Smooth muscle cell of the pulmonary artery (primary cell): ENCODE data around the gene RAB8B. TPM values are rescaled to one million over a fixed set of nuclear protein-coding genes. Genes with fewer than 3 reads are reported as not detected.

ENCODE experiments used
- total RNA-seq: library from RNA; depleted of rRNA; stranded (reverse); fragments of >200 nt; gene quantifications from 2 replicates; pipeline ENCODE4 v1.2.3, GENCODE V29; 2014

The RAB8B gene
- total RNA-seq: 43.1 and 64.8 TPM in 2 replicates

DNA sequence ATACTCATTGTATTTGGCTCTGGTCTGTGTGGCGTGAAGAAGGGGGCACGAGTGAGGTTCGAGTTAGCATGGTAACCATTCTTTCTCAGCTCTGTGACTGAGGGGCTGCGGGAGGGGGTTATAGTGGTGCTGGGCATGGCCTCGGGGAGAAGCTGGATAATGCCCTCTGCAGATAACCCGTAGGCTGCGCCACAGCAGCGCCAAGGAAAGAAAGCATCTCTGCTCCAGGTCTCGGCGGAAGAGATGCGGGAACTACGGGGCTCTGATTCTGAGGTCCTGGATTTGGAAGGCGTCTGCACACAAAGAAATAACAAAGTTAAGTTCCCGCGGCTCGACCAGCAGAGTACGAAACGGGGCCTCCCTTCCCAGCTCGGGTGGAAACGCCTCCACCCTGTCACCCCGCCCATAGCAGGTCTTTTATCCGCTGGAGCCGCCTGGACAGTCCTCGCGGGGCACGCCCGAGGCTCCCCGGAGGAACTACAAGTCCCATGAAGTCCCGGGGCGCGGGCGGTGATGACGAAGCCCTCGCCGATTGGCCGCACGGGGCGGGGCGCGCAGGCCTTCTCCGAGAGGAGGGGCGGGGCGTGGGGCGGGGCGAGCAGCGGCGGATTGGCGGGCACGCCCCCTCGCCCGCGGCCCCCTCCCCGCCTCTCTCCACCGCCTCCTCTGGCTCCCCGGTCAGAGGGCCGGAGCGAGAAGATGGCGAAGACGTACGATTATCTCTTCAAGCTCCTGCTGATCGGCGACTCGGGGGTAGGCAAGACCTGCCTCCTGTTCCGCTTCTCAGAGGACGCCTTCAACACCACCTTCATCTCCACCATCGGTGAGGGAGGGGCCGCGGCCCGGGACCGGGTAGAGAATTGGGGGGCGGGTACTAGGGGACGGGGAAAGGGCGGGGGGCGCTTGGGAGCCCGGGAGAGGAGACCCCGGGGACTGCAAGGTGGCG lies at the start of gene RAB8B:
Gene RAB8B, plus strand, starts transcription at position 681 of the 946 bp plus-strand sequence. Its CDS starts 19 bp downstream, at position 700.

GRCh38 chr15:63157118-63157843 lies 32.1 kb upstream of the RAB8B start, which contains the start of gene RPS27L:
TSS of gene RPS27L (minus strand) at chr15:63157477. CDS start at chr15:63157405, 72 bp downstream.

GRCh38 chr15:63277038-63277892 lies 87.9 kb downstream of the RAB8B start, which contains the start of gene APH1B:
TSS of gene APH1B (plus strand) at chr15:63277605. CDS start at chr15:63277624, 19 bp downstream.

Other genes with a start within 250 kb of the RAB8B start
- 594 and 1,225 TPM in 2 replicates for gene TPM1, start 146.9 kb upstream of the RAB8B start, total RNA-seq
- gene LACTB, start 67.7 kb upstream of the RAB8B start, total RNA-seq: 28.8 and 31.8 TPM in 2 replicates
- gene RPS27L, start 32.1 kb upstream of the RAB8B start, total RNA-seq: 205 and 254 TPM in 2 replicates
- 14.4 and 18.6 TPM in 2 replicates for gene APH1B, start 88.0 kb downstream of the RAB8B start, total RNA-seq
- gene CA12, start 192.2 kb downstream of the RAB8B start, total RNA-seq: 215 and 359 TPM in 2 replicates